ENCODE data around the gene CRK. TPM values are rescaled to one million over a fixed set of nuclear protein-coding genes. Genes with fewer than 3 reads are reported as not detected.

The CRK gene
- total and polyA plus RNA-seq, 9 donors = 34.0 to 56.1 (median 43.6) TPM

- no peak overlapping the region for H3K27ac ChIP-seq (ENCODE audit: low read length)
- H3K4me3 ChIP-seq (ENCODE audit: low read length) = no peak overlapping the region
- DNase-seq = no peak
- WGBS (ENCODE audit: insufficient coverage) = 89% methylated on average over 26 of the region's 26 CpGs
- peaks cover 82% of the 10 kb centered on the region for H3K36me3 ChIP-seq (ENCODE audit: control insufficient read depth, insufficient read depth, low read length)
- H3K27me3 ChIP-seq (ENCODE audit: control insufficient read depth, insufficient read depth, low read length) = no peaks in the 10 kb centered on the region
- H3K4me1 ChIP-seq (ENCODE audit: control insufficient read depth, insufficient read depth, low read length) = no peaks in the 10 kb centered on the region
- H3K9me3 ChIP-seq (replicated peaks; ENCODE audit: control insufficient read depth, low read depth, low read length) = no peaks in the 10 kb centered on the region
These were observed 22.4 kb upstream of the CRK start for GRCh38 chr17:1478418-1478817.

GRCh38 chr17:1475321-1475854, 19.4 kb upstream of the CRK start:
- Histone ChIP-seq H3K27ac (ENCODE audit: low read length) (no peak overlapping the region), H3K27me3 (ENCODE audit: control insufficient read depth, insufficient read depth, low read length) (no peaks in the 10 kb centered on the region), H3K9me3 (replicated peaks; ENCODE audit: control insufficient read depth, low read depth, low read length) (no peaks in the 10 kb centered on the region), H3K4me1 (ENCODE audit: control insufficient read depth, insufficient read depth, low read length) (no peaks in the 10 kb centered on the region), H3K4me3 (ENCODE audit: low read length) (no peak overlapping the region), H3K36me3 (ENCODE audit: control insufficient read depth, insufficient read depth, low read length) (peaks cover 81% of the 10 kb centered on the region)
- DNase-seq = no peak
- WGBS (ENCODE audit: insufficient coverage) = 85% methylated on average over 8 of the region's 15 CpGs

- no peak for DNase-seq
- no peak overlapping the region for H3K27ac ChIP-seq (ENCODE audit: low read length)
- 83% methylated on average over 25 of the region's 31 CpGs for WGBS (ENCODE audit: insufficient coverage)
- H3K27me3 ChIP-seq (ENCODE audit: control insufficient read depth, insufficient read depth, low read length) = no peaks in the 10 kb centered on the region
- peaks cover 86% of the 10 kb centered on the region for H3K36me3 ChIP-seq (ENCODE audit: control insufficient read depth, insufficient read depth, low read length)
- no peak overlapping the region for H3K4me3 ChIP-seq (ENCODE audit: low read length)
- no peaks in the 10 kb centered on the region for H3K9me3 ChIP-seq (replicated peaks; ENCODE audit: control insufficient read depth, low read depth, low read length)
- no peaks in the 10 kb centered on the region for H3K4me1 ChIP-seq (ENCODE audit: control insufficient read depth, insufficient read depth, low read length)
These were observed 18.6 kb upstream of the CRK start for GRCh38 chr17:1474402-1475189.

- no peak for DNase-seq
- no peak overlapping the region for H3K27ac ChIP-seq (ENCODE audit: low read length)
- no peaks in the 10 kb centered on the region for H3K4me1 ChIP-seq (ENCODE audit: control insufficient read depth, insufficient read depth, low read length)
- 84% methylated on average over 5 of the region's 10 CpGs for WGBS (ENCODE audit: insufficient coverage)
- no peak overlapping the region for H3K4me3 ChIP-seq (ENCODE audit: low read length)
- no peaks in the 10 kb centered on the region for H3K27me3 ChIP-seq (ENCODE audit: control insufficient read depth, insufficient read depth, low read length)
- no peaks in the 10 kb centered on the region for H3K9me3 ChIP-seq (replicated peaks; ENCODE audit: control insufficient read depth, low read depth, low read length)
- peaks cover 89% of the 10 kb centered on the region for H3K36me3 ChIP-seq (ENCODE audit: control insufficient read depth, insufficient read depth, low read length)
These were observed 17.8 kb upstream of the CRK start for GRCh38 chr17:1473841-1474240.

- Histone ChIP-seq H3K27me3 (ENCODE audit: control insufficient read depth, insufficient read depth, low read length) (no peaks in the 10 kb centered on the region), H3K36me3 (ENCODE audit: control insufficient read depth, insufficient read depth, low read length) (peaks cover 89% of the 10 kb centered on the region), H3K4me3 (ENCODE audit: low read length) (no peak overlapping the region), H3K4me1 (ENCODE audit: control insufficient read depth, insufficient read depth, low read length) (peaks cover 3% of the 10 kb centered on the region), H3K9me3 (replicated peaks; ENCODE audit: control insufficient read depth, low read depth, low read length) (no peaks in the 10 kb centered on the region), H3K27ac (ENCODE audit: low read length) (no peak overlapping the region)
- 45% methylated on average over 6 of the region's 11 CpGs for WGBS (ENCODE audit: insufficient coverage)
- no peak for DNase-seq
These were observed 17.1 kb upstream of the CRK start for GRCh38 chr17:1473170-1473569.

GRCh38 chr17:1471911-1472821, 16.1 kb upstream of the CRK start:
- 58% methylated on average over 36 of the region's 42 CpGs for WGBS (ENCODE audit: insufficient coverage)
- Histone ChIP-seq H3K4me1 (ENCODE audit: control insufficient read depth, insufficient read depth, low read length) (peaks cover 5% of the 10 kb centered on the region), H3K36me3 (ENCODE audit: control insufficient read depth, insufficient read depth, low read length) (peaks cover 87% of the 10 kb centered on the region), H3K9me3 (replicated peaks; ENCODE audit: control insufficient read depth, low read depth, low read length) (no peaks in the 10 kb centered on the region), H3K27me3 (ENCODE audit: control insufficient read depth, insufficient read depth, low read length) (no peaks in the 10 kb centered on the region), H3K4me3 (ENCODE audit: low read length) (no peak overlapping the region), H3K27ac (ENCODE audit: low read length) (no peak overlapping the region)
- no peak for DNase-seq

- H3K4me3 ChIP-seq (ENCODE audit: low read length) = no peak overlapping the region
- no peak for DNase-seq
- H3K27ac ChIP-seq (ENCODE audit: low read length) = no peak overlapping the region
- 84% methylated on average over 14 of the region's 15 CpGs for WGBS (ENCODE audit: insufficient coverage)
- H3K9me3 ChIP-seq (replicated peaks; ENCODE audit: control insufficient read depth, low read depth, low read length) = no peaks in the 10 kb centered on the region
- H3K27me3 ChIP-seq (ENCODE audit: control insufficient read depth, insufficient read depth, low read length) = no peaks in the 10 kb centered on the region
- H3K4me1 ChIP-seq (ENCODE audit: control insufficient read depth, insufficient read depth, low read length) = peaks cover 5% of the 10 kb centered on the region
- H3K36me3 ChIP-seq (ENCODE audit: control insufficient read depth, insufficient read depth, low read length) = peaks cover 85% of the 10 kb centered on the region
These were observed 15.5 kb upstream of the CRK start for GRCh38 chr17:1471490-1471889.

- Histone ChIP-seq H3K4me3 (ENCODE audit: low read length) (no peak overlapping the region), H3K9me3 (replicated peaks; ENCODE audit: control insufficient read depth, low read depth, low read length) (no peaks in the 10 kb centered on the region), H3K27me3 (ENCODE audit: control insufficient read depth, insufficient read depth, low read length) (no peaks in the 10 kb centered on the region), H3K27ac (ENCODE audit: low read length) (no peak overlapping the region), H3K4me1 (ENCODE audit: control insufficient read depth, insufficient read depth, low read length) (peaks cover 5% of the 10 kb centered on the region), H3K36me3 (ENCODE audit: control insufficient read depth, insufficient read depth, low read length) (peaks cover 87% of the 10 kb centered on the region)
- 81% methylated on average over 22 of the region's 25 CpGs for WGBS (ENCODE audit: insufficient coverage)
- no peak for DNase-seq
These were observed 14.9 kb upstream of the CRK start for GRCh38 chr17:1470755-1471462.

GRCh38 chr17:1470071-1470754, 14.2 kb upstream of the CRK start:
- H3K36me3 ChIP-seq (ENCODE audit: control insufficient read depth, insufficient read depth, low read length) = peaks cover 86% of the 10 kb centered on the region
- DNase-seq = no peak

More at GRCh38 chr17:1470071-1470754, 14.2 kb upstream of the CRK start:
- Histone ChIP-seq H3K9me3 (replicated peaks; ENCODE audit: control insufficient read depth, low read depth, low read length) (no peaks in the 10 kb centered on the region), H3K4me1 (ENCODE audit: control insufficient read depth, insufficient read depth, low read length) (peaks cover 5% of the 10 kb centered on the region), H3K27ac (ENCODE audit: low read length) (no peak overlapping the region), H3K4me3 (ENCODE audit: low read length) (no peak overlapping the region), H3K27me3 (ENCODE audit: control insufficient read depth, insufficient read depth, low read length) (no peaks in the 10 kb centered on the region)
- 79% methylated on average over 26 of the region's 33 CpGs for WGBS (ENCODE audit: insufficient coverage)
